HEK293 (cell line): Measurements from ENCODE around the gene HAUS1.

ENCODE experiments used
- CTCF ChIP-seq: fragments of 450-650 bp; formaldehyde crosslinking; IDR thresholded peaks from 2 replicates; pipeline ENCODE4 v1.5.1; 2016; ENCODE audit warnings: missing biosample characterization, missing genetic modification characterization
- HOXC10 ChIP-seq: sonication (generic); formaldehyde crosslinking; IDR thresholded peaks from 2 replicates; pipeline ENCODE4 v1.8.1; 2023; ENCODE audit warnings: mild to moderate bottlenecking, missing genetic modification reagents
- KLF17 ChIP-seq: fragments of 450-650 bp; formaldehyde crosslinking; IDR thresholded peaks from 2 replicates; pipeline ENCODE4 v1.5.1; 2016; ENCODE audit warnings: missing biosample characterization, missing genetic modification characterization
- ZNF121 ChIP-seq: fragments of 450-650 bp; formaldehyde crosslinking; IDR thresholded peaks from 2 replicates; pipeline ENCODE4 v1.5.1; 2016; ENCODE audit warnings: missing biosample characterization, missing genetic modification characterization
- ZNF18 ChIP-seq: fragments of 450-650 bp; formaldehyde crosslinking; IDR thresholded peaks from 2 replicates; pipeline ENCODE4 v1.5.1; 2016; ENCODE audit warnings: missing biosample characterization, missing genetic modification characterization
- ZNF239 ChIP-seq: fragments of 450-650 bp; formaldehyde crosslinking; IDR thresholded peaks from 2 replicates; pipeline ENCODE4 v1.5.1; 2016; ENCODE audit warnings: missing biosample characterization, missing genetic modification characterization
- ZNF362 ChIP-seq: fragments of 450-650 bp; formaldehyde crosslinking; IDR thresholded peaks from 2 replicates; pipeline ENCODE4 v1.5.1; 2016; ENCODE audit warnings: missing biosample characterization, missing genetic modification characterization
- ZNF513 ChIP-seq: fragments of 450-650 bp; IDR thresholded peaks from 2 replicates; pipeline ENCODE4 v1.5.1; 2018; ENCODE audit warnings: missing biosample characterization, missing genetic modification characterization
- ZNF530 ChIP-seq: fragments of 450-650 bp; formaldehyde crosslinking; IDR thresholded peaks from 2 replicates; pipeline ENCODE4 v1.5.1; 2016; ENCODE audit warnings: low read depth, missing biosample characterization, missing genetic modification characterization
- ZNF549 ChIP-seq: fragments of 450-650 bp; IDR thresholded peaks from 2 replicates; pipeline ENCODE4 v1.5.1; 2018; ENCODE audit warnings: missing biosample characterization, missing genetic modification characterization, mild to moderate bottlenecking, inconsistent platforms, moderate library complexity
- ZNF571 ChIP-seq: fragments of 450-650 bp; formaldehyde crosslinking; IDR thresholded peaks from 2 replicates; pipeline ENCODE4 v1.5.0; 2017; ENCODE audit warnings: missing biosample characterization, missing genetic modification characterization
- ZNF623 ChIP-seq: fragments of 450-650 bp; formaldehyde crosslinking; IDR thresholded peaks from 2 replicates; pipeline ENCODE4 v1.5.1; 2016; ENCODE audit warnings: missing biosample characterization, missing genetic modification characterization

- TF ChIP-seq ZNF530 (tag by site-specific recombination) = no peak
- peak; percentile 93 for TF ChIP-seq CTCF (tag by site-specific recombination)
- TF ChIP-seq ZNF362 (tag by site-specific recombination) = 0 out of 2 replicates have a peak, but pooled peaks have one; percentile 33
- no peak for TF ChIP-seq ZNF623 (tag by site-specific recombination)
- TF ChIP-seq ZNF121 (tag by site-specific recombination) = no peak
- TF ChIP-seq ZNF513 (tag by site-specific recombination) = 0 out of 2 replicates have a peak, but pooled peaks have one; percentile 14
- TF ChIP-seq HOXC10 (CRISPR knock-in tag) = no peak
- no peak for TF ChIP-seq ZNF549 (tag by site-specific recombination)
- TF ChIP-seq ZNF18 (tag by site-specific recombination) = no peak
- TF ChIP-seq KLF17 (tag by site-specific recombination) = peak; percentile 33
- TF ChIP-seq ZNF571 (tag by site-specific recombination) = no peak
- TF ChIP-seq ZNF239 (tag by site-specific recombination) = no peak
Observed at GRCh38 chr18:46173393-46174341, 69.5 kb downstream of the HAUS1 start.
